ENCODE data around the gene RPL12. TPM values are rescaled to one million over a fixed set of nuclear protein-coding genes. Genes with fewer than 3 reads are reported as not detected.

RPL12 gene
- total RNA-seq, 1 experiment from 2014 or later = 4,429 TPM

DNA sequence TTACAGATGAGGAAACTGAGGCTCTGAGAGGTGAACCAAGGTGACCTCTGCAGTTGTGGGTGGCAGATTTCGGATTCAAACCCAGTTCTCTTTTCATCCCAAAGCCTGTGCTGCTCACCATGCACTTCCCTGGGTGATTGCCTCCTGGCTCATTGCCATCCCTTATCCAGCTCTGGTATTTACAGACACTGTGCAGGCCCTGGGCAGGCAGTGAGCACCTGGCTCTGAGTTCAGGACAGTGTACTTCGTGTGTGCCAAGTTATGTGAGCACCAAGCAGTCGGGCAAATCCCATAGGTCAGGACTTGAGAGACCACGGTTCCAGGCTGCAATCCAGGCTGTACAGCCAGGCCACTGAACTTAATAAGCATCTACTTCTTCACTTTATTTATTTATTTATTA is 1.5 kb upstream of the RPL12 start:
- peak; percentile 42 to 62 for DNase-seq
- peaks cover 10% of the 10 kb centered on the region; the same call in 1 of the 2 replicates for H3K4me1 ChIP-seq
- H3K27ac ChIP-seq = no peak overlapping the region
- no peaks in the 10 kb centered on the region for H3K9me3 ChIP-seq (replicated peaks)
- H3K36me3 ChIP-seq = peaks cover 33% of the 10 kb centered on the region
- peak overlapping the region; percentile 91 for H3K4me3 ChIP-seq
- no peaks in the 10 kb centered on the region for H3K27me3 ChIP-seq

DNA sequence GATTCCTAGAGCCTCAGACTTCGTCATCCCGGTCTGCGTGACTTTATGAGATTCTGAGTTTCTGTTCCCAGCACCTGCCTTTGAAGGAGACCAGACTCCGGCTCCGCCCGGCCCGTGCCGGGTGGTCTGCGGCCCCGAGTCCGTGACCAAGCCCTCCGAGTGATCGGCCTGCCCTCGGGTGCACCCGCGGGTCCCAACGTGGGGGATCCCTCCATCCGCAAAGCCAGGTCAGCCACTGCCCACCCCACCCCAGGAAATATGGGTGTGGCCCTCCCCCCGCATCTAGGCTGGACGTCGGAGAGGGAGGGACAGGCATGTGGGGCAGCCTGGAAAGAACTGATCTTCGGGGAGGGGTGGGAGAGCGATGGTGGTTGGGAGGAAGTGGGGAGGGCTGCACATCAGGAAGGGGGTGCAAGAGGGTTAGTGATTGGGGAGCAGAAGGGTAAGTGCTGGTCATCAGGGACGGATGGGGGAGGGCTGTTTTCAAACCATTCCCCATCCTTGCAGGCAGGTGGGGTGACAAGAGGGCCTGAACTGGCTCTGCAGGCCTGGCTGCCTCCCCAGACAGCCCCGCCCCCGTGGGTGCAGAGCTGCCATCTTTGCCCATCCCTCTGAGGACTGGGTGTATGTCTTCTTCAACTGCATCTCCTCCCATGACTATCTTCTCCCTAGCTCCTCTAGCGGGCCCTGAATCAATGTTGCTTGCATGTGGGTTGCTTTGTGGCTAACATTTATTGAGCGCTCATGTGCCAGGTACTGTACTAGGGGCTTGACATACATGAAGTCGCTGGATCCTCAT is 851 bp upstream of the RPL12 start:
- Histone ChIP-seq H3K9me3 (replicated peaks) (no peaks in the 10 kb centered on the region), H3K27me3 (no peaks in the 10 kb centered on the region), H3K4me3 (peak overlapping the region; percentile 91), H3K27ac (peak overlapping the region; percentile 82), H3K36me3 (peaks cover 40% of the 10 kb centered on the region), H3K4me1 (peaks cover 10% of the 10 kb centered on the region; the same call in 1 of the 2 replicates)
- peak; percentile 62 to 71 for DNase-seq

DNA sequence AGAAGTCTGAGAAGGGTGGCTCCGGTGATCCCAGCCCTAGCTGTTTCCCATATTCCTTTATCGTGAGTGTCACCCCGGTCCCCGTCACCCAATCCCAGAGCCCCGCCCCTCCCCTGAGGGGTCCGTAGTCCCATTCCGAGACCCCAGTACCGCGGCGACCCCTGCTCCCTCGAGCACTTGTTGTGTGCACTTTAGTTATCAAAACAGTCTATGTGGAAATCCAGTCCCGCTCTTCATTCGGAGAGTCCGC is 327 bp upstream of the RPL12 start:
- peaks cover 10% of the 10 kb centered on the region; the same call in 1 of the 2 replicates for H3K4me1 ChIP-seq
- no peak for DNase-seq
- peak overlapping the region; percentile 91 for H3K4me3 ChIP-seq
- no peaks in the 10 kb centered on the region for H3K27me3 ChIP-seq
- peaks cover 45% of the 10 kb centered on the region for H3K36me3 ChIP-seq
- no peaks in the 10 kb centered on the region for H3K9me3 ChIP-seq (replicated peaks)
- peak overlapping the region; percentile 82 for H3K27ac ChIP-seq

DNA sequence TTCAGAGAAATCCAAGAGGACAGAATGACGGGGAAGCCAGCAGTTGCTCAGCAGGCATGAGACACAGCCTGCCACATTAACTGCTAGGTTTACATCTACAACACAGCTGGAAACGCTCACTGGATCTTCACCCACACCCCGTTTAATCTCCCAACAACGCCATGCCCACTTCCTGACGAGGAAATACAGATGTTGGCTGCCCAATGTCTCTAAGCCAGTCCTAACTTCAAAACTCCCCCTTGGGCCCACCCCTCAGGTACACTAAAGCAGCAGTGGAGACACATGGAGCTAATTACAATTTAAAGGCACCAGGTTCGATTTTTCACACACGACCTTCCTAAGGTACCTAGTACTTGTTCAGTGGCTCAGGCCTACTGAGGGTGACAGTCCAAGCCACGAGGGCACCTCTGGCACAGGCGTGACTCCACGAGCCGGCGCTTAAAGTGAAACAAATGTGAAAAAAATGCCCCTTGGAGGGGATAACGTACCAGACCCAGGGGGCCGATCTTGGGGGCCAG is 904 bp downstream of the RPL12 start:
- peaks cover 57% of the 10 kb centered on the region for H3K36me3 ChIP-seq

DNA sequence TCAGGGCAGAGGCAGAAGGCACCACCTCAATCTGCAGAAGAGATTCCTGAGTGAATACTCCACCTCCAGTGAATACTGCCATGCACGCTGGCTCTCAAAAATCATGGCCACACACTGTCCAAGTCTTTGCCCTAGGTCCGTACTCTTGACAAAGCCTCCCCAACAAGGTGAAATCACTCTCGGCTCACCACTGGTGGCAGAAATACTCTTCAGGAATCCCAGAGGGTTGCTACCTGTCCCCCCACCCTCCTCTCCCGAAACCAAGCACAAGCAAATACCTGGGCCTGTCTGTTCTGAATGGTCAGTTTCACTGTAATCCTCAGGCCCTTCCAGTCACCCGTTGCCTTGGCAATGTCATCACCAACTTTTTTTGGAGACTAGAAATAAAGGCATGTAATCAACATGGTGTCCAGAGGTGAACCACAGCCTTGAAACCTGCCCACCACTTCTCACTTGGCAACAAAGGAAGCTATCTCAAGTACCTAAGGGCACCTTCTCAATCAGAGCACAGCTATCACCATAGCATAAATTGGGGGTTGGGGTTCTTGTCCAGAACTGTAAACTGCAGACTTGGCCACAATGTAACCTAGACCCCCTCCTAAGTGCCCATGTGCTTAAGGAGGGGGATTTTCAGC is 1.8 kb downstream of the RPL12 start:
- Histone ChIP-seq H3K27me3 (no peaks in the 10 kb centered on the region), H3K27ac (no peak overlapping the region; the same call in 1 of the 2 replicates), H3K4me1 (peaks cover 10% of the 10 kb centered on the region; the same call in 1 of the 2 replicates), H3K9me3 (replicated peaks) (0 out of 2 replicates have a peak, but pooled peaks cover 10% of the 10 kb centered on the region), H3K36me3 (peaks cover 66% of the 10 kb centered on the region), H3K4me3 (peak overlapping the region; percentile 91)
- DNase-seq = peak in 1 of 2 experiments; percentile 20

More for the DNA sequence above, 904 bp downstream of the RPL12 start:
- H3K4me3 ChIP-seq = peak overlapping the region; percentile 91
- peaks cover 10% of the 10 kb centered on the region; the same call in 1 of the 2 replicates for H3K4me1 ChIP-seq
- DNase-seq = peak in 1 of 2 experiments; percentile 42
- peak overlapping the region; percentile 82 for H3K27ac ChIP-seq
- H3K9me3 ChIP-seq (replicated peaks) = 0 out of 2 replicates have a peak, but pooled peaks cover 10% of the 10 kb centered on the region
- H3K27me3 ChIP-seq = no peaks in the 10 kb centered on the region

DNA sequence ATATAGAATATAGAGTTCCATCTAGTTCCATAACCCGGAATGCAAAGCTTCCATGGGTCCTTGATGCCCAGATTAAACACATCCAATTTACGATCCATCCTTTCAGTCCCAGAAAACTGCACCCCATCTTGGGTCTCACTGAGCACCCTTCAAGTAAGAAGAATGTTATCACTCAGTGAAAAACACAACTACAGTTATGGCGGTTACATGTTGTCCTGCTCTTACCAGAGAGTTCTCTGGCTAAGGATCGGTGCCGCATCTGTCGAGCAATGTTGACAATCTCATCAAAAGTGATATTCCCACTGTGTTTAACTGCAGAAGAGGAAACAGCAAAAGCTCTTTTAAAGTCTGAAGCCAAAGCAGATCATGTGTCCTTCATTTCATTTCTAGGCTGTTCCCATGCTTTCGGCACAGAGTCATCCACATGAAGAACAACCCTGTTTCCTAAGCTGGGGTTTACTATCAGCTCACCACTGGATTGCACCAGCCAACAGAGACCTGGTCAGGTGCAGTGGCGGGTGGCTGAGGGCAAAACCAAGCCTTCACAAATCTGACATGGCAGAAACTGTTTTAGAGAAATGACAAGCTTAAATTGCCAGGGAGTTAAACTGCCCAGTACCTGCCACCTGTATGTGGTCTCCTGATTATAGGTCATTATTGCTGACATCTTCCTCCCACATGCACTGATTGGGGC is 2.9 kb downstream of the RPL12 start:
- no peaks in the 10 kb centered on the region for H3K27me3 ChIP-seq
- no peak overlapping the region for H3K4me3 ChIP-seq
- H3K27ac ChIP-seq = no peak overlapping the region
- H3K4me1 ChIP-seq = peaks cover 10% of the 10 kb centered on the region; the same call in 1 of the 2 replicates
- DNase-seq = no peak
- H3K36me3 ChIP-seq = peaks cover 75% of the 10 kb centered on the region
- peaks cover 15% of the 10 kb centered on the region; the same call in 1 of the 2 replicates for H3K9me3 ChIP-seq (replicated peaks)

DNA sequence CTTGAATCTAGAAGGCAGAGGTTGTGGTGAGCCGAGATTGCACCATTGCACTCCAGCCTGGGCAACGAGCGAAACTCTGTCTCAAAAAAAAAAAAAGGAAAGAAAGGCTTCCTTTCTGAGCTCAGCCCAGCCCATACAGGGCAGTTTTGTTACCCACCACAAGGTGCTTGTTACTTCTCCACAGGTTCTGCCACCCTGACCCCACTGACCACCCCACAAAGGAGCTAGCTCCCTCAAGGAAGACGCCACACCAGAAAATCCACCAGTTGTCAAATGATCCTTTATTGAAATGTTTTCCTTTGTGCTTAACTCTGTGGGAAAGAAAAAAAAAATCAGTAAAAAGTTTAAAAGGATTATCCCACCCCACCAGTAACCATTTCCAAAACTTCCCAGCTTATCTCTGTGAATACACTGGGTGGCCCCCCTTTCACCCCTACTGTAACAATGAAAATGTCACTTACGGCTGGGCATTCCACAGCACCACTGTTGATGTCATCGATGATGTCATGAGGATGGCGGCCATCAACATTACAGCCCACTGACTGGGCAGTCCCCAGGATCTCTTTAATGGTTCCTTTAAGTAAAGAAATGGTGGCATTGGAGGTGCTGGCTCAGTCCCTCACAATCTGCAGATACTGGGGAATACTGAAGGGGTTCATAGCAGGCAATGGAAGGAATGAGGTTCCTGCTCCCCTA is 3.6 kb downstream of the RPL12 start:
- peaks cover 15% of the 10 kb centered on the region; the same call in 1 of the 2 replicates for H3K9me3 ChIP-seq (replicated peaks)
- H3K4me3 ChIP-seq = no peak overlapping the region
- no peaks in the 10 kb centered on the region for H3K27me3 ChIP-seq
- H3K4me1 ChIP-seq = peaks cover 9% of the 10 kb centered on the region; the same call in 1 of the 2 replicates
- no peak overlapping the region for H3K27ac ChIP-seq
- H3K36me3 ChIP-seq = peaks cover 82% of the 10 kb centered on the region
- peak in 1 of 2 experiments; percentile 24 for DNase-seq

DNA sequence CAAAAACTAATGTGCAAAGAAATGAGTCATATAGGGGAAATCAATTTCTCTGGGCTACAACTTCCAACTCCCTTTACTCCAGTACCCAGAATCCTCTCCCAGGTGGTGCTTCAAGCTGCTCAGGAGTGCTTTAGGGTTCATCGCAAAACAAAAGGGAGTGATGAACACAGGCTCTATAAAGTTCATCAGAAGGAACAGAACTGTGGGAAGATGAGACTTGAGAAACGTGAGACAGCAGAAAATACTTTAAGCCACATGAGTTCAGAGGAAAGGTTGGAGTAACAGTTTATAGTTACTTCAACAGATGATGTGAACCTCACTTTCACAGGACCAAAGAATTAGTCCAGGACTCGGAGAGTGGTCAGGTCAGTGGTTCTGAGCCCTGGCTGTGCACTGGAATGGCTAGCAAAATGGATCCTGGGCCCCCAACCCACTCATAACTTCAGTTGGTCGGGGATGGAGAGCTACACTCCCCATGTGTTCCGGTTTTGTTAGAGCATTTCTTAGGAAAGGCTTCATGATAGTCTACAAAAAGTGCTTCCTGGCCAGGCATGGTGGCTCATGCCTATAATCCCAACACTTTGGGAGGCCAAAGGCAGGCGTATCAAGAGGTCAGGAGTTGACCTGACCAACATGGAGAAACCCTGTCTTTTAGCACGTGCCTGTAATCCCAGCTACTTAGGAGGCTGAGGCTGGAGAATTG is 4.3 kb downstream of the RPL12 start:
- Histone ChIP-seq H3K4me1 (peaks cover 6% of the 10 kb centered on the region; the same call in 1 of the 2 replicates), H3K27ac (no peak overlapping the region), H3K36me3 (peaks cover 88% of the 10 kb centered on the region), H3K27me3 (no peaks in the 10 kb centered on the region), H3K4me3 (no peak overlapping the region), H3K9me3 (replicated peaks) (peaks cover 15% of the 10 kb centered on the region; the same call in 1 of the 2 replicates)
- peak in 1 of 2 experiments; percentile 34 for DNase-seq

DNA sequence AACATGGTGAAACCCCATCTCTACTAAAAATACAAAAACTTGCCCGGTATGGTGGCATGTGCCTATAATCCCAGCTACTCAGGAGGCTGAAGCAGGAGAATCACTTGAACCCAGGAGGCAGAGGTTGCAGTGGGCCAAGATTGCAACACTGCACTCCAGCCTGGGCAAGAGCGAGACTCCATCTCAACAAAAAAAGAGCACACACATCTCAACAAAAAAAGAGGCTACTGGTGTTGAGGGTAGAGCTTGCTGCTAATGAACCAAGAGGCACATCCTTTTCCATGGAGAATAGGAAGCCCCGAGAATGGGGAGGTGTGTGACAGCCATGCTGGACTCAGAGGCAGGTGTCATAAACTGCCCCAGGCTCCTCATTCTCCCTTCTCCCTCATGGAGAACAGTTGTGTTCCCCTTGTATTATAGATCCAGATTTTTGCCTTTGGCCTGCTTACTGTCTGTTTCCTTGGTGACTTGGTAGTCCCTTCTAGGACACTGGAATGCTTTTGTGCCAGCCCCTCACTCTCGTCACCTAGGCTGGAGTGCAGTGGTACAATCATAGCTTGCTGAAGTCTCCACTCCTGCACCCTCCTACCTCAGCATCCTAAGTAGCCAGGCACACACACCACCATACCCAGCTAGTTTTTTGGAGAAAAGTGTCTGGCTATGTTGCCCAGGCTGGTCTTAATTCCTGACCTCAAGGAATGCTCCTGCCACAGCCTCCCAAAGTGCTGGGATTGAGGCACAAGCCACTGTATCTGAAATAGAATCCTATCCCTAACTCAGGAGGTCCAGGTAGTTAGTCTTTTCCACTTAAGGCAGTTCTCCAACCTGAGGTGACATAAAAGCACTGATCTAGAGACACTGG is 5.1 kb downstream of the RPL12 start:
- peak in 1 of 2 experiments; percentile 53 for DNase-seq
- H3K4me1 ChIP-seq = peaks cover 6% of the 10 kb centered on the region; the same call in 1 of the 2 replicates
- peaks cover 15% of the 10 kb centered on the region; the same call in 1 of the 2 replicates for H3K9me3 ChIP-seq (replicated peaks)
- no peak overlapping the region for H3K4me3 ChIP-seq
- H3K36me3 ChIP-seq = peaks cover 96% of the 10 kb centered on the region
- H3K27me3 ChIP-seq = no peaks in the 10 kb centered on the region
- no peak overlapping the region for H3K27ac ChIP-seq

DNA sequence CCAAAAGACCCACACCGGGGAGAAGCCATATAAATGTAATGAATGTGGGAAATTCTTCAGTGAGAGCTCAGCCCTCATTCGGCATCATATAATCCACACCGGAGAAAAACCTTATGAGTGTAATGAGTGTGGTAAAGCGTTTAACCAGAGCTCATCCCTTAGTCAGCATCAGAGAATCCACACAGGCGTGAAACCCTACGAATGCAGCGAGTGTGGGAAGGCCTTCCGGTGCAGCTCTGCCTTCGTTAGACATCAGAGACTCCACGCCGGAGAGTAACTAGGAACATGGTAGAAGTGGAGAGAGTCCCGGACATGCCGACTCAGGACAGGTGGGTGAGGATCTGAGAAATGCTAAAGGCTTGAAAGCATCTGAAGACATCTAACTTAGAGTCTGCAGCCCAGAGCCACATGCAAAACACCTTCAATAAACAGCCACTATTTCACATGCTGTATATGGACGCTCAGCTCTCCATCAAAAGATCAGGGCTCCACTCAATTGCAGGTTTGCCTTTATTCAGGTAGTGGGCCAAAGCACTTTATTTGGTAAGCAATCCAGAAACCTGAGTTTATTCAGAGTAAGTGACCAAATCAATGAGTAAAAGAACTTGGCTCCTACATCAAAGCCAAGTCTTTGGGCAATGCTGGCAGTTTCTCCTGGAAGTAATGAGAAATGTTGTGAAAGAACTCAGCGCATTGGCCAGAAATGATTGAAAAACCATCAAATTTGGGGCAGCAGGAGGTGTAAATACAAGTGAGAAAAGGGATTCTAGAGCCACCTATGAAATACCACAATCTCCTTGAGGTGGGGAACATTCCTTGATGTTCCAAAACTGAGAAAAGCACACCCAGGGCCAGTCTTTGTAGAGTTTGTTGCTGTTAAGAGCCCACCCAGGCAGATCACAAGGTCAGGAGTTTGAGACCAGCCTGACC is 6.0 kb downstream of the RPL12 start:
- Histone ChIP-seq H3K4me3 (no peak overlapping the region), H3K36me3 (peaks cover 96% of the 10 kb centered on the region), H3K9me3 (replicated peaks) (peaks cover 15% of the 10 kb centered on the region; the same call in 1 of the 2 replicates), H3K27me3 (no peaks in the 10 kb centered on the region), H3K4me1 (peaks cover 6% of the 10 kb centered on the region; the same call in 1 of the 2 replicates), H3K27ac (no peak overlapping the region)
- DNase-seq = peak in 1 of 2 experiments; percentile 33

DNA sequence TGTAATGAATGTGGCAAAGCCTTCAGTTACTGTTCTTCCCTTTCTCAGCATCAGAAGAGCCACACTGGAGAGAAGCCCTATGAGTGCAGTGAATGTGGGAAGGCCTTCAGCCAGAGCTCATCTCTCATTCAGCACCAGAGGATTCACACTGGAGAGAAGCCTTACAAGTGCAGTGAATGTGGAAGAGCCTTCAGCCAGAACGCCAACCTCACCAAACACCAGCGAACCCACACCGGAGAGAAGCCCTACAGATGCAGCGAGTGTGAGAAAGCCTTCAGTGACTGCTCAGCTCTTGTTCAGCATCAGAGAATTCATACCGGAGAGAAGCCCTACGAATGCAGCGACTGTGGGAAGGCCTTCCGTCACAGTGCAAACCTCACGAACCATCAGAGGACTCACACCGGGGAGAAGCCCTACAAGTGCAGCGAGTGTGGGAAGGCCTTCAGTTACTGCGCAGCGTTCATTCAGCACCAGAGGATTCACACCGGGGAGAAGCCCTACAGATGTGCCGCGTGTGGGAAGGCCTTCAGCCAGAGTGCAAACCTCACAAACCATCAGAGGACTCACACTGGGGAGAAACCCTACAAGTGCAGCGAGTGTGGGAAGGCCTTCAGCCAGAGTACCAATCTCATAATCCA is 6.8 kb downstream of the RPL12 start:
- H3K9me3 ChIP-seq (replicated peaks) = peaks cover 15% of the 10 kb centered on the region; the same call in 1 of the 2 replicates
- H3K4me3 ChIP-seq = no peak overlapping the region
- peaks cover 6% of the 10 kb centered on the region; the same call in 1 of the 2 replicates for H3K4me1 ChIP-seq
- H3K27ac ChIP-seq = no peak overlapping the region
- peak in 1 of 2 experiments; percentile 40 for DNase-seq
- no peaks in the 10 kb centered on the region for H3K27me3 ChIP-seq
- H3K36me3 ChIP-seq = peaks cover 93% of the 10 kb centered on the region
